Umbilical cord (tissue), 2 donors: Measurements from ENCODE around the gene ANKRD27. TPM values are rescaled to one million over a fixed set of nuclear protein-coding genes. Genes with fewer than 3 reads are reported as not detected.
"Not testable (repeated sequence)": the region's sequence is repeated elsewhere in the genome, so short reads cannot be mapped to it uniquely, and the experiment has no call there.

ENCODE experiments used
- DNase-seq: peaks from one replicate; pipeline ENCODE4 v3.0.0-alpha.2; 2015; ENCODE audit warnings: low spot score
- total RNA-seq: library from RNA; depleted of rRNA; stranded (reverse); fragments of >200 nt; gene quantifications from one replicate; pipeline ENCODE4 v1.2.3, GENCODE V29; 2014; ENCODE audit warnings: low replicate concordance; ENCODE audit not compliant: insufficient read depth

The ANKRD27 gene
- total RNA-seq, 1 donor from 2014 or later, result 26.0 TPM

GRCh38 chr19:32653599-32653915 is 21.4 kb downstream of the ANKRD27 start:
- no peak for DNase-seq

- DNase-seq, result peak; percentile 56
Measured at GRCh38 chr19:32652894-32653598, 21.9 kb downstream of the ANKRD27 start.

- not testable (repeated sequence) for DNase-seq
Measured at GRCh38 chr19:32652331-32652730, 22.6 kb downstream of the ANKRD27 start.

GRCh38 chr19:32651729-32652140 is 23.2 kb downstream of the ANKRD27 start:
- DNase-seq, result peak; percentile 70

- DNase-seq, result no peak
Measured at GRCh38 chr19:32650671-32651070, 24.3 kb downstream of the ANKRD27 start.

GRCh38 chr19:32649751-32650150 is 25.2 kb downstream of the ANKRD27 start:
- no peak for DNase-seq

GRCh38 chr19:32647361-32647760 is 27.6 kb downstream of the ANKRD27 start:
- DNase-seq, result no peak

- no peak for DNase-seq
Measured at GRCh38 chr19:32646556-32646955, 28.4 kb downstream of the ANKRD27 start.

GRCh38 chr19:32642771-32643170 is 32.2 kb downstream of the ANKRD27 start:
- DNase-seq, result no peak

- DNase-seq, result no peak
Measured at GRCh38 chr19:32638625-32639024, 36.4 kb downstream of the ANKRD27 start.

- DNase-seq, result no peak
Measured at GRCh38 chr19:32637480-32637879, 37.5 kb downstream of the ANKRD27 start.

- no peak for DNase-seq
Measured at GRCh38 chr19:32631381-32631780, 43.6 kb downstream of the ANKRD27 start.

- no peak for DNase-seq
Measured at GRCh38 chr19:32630338-32630737, 44.6 kb downstream of the ANKRD27 start.

GRCh38 chr19:32627714-32628270 is 47.2 kb downstream of the ANKRD27 start:
- DNase-seq, result no peak

- no peak for DNase-seq
Measured at GRCh38 chr19:32626969-32627368, 48.0 kb downstream of the ANKRD27 start.

GRCh38 chr19:32624410-32624809 is 50.6 kb downstream of the ANKRD27 start:
- no peak for DNase-seq

- no peak for DNase-seq
Measured at GRCh38 chr19:32622002-32622401, 53.0 kb downstream of the ANKRD27 start.

- no peak for DNase-seq
Measured at GRCh38 chr19:32619051-32619685, 55.8 kb downstream of the ANKRD27 start.

- DNase-seq, result no peak
Measured at GRCh38 chr19:32615569-32615968, 59.4 kb downstream of the ANKRD27 start.

- DNase-seq, result no peak
Measured at GRCh38 chr19:32614916-32615315, 60.1 kb downstream of the ANKRD27 start.

- DNase-seq, result no peak
Measured at GRCh38 chr19:32613008-32613407, 62.0 kb downstream of the ANKRD27 start.

- no peak for DNase-seq
Measured at GRCh38 chr19:32611161-32611560, 63.8 kb downstream of the ANKRD27 start.

GRCh38 chr19:32607479-32607878 is 67.5 kb downstream of the ANKRD27 start:
- no peak for DNase-seq
